Putamen (tissue), 1 donor: Measurements from ENCODE around the gene HNRNPM.

ENCODE experiments used
- DNase-seq: peaks from one replicate; pipeline ENCODE4 v3.0.0-alpha.2; 2016; ENCODE audit warnings: low spot score

HNRNPM gene

DNA sequence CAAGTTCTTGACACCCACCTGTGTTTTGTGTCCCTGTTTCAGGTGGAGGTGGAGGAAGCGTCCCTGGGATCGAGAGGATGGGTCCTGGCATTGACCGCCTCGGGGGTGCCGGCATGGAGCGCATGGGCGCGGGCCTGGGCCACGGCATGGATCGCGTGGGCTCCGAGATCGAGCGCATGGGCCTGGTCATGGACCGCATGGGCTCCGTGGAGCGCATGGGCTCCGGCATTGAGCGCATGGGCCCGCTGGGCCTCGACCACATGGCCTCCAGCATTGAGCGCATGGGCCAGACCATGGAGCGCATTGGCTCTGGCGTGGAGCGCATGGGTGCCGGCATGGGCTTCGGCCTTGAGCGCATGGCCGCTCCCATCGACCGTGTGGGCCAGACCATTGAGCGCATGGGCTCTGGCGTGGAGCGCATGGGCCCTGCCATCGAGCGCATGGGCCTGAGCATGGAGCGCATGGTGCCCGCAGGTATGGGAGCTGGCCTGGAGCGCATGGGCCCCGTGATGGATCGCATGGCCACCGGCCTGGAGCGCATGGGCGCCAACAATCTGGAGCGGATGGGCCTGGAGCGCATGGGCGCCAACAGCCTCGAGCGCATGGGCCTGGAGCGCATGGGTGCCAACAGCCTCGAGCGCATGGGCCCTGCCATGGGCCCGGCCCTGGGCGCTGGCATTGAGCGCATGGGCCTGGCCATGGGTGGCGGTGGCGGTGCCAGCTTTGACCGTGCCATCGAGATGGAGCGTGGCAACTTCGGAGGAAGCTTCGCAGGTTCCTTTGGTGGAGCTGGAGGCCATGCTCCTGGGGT is 41.0 kb downstream of the HNRNPM start:
- DNase-seq, result no peak

DNA sequence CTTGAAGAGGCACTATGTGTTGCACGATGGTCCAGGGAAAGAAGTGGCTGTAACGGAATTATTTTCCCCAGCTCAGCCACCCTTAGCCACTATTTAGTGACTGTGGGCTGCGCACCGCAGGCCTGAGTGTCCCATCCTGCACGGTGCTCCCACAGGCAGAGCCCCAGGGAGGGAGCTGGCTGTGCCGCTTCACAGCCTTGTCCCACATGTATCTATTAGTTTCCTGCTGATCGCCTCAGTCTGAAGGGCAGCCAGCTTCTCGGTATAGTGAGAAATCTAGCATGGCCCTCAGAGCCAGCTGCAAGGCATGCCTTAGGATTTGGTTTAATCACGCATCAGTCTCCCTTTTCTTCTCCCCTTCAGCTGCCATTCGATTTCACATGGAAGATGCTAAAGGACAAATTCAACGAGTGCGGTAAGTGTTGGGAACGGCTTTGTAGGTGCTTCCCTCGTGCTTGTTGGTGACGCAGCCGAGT is 41.9 kb downstream of the HNRNPM start:
- no peak for DNase-seq

DNA sequence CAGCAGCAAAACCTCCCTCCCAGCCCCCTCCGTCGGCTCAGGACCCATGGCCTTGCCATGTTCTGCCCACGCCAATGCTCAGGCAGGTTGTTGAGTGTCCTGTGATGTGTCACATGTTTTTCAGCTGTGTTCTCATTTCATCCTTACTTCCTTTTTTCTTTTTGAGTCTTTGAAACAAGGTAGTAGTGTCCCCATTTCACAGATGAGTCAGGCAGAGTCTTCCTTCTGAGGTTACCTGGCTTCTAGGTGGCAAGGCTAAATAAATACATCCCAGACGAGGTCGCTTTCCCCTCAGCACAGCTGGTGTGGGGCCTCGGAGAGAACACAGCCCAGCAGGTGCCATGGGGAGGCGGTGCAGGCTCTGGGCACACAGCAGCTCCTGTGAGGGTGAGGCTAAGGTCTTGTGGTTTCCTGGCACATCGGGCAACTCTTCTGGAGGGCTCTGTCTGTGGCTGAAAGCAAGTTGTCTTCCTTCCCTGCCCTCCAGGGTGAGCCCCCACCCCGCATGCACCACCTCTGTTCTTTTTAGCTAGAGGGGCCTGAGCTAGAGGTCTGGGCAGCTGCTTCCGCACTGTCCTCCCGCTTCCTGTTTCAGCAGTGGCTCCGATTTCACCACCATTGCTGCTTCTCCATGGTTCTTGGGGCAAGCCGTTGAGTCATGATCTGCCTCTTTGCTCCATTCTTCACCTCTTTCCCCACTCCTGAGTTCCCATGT is 42.5 kb downstream of the HNRNPM start:
- no peak for DNase-seq

DNA sequence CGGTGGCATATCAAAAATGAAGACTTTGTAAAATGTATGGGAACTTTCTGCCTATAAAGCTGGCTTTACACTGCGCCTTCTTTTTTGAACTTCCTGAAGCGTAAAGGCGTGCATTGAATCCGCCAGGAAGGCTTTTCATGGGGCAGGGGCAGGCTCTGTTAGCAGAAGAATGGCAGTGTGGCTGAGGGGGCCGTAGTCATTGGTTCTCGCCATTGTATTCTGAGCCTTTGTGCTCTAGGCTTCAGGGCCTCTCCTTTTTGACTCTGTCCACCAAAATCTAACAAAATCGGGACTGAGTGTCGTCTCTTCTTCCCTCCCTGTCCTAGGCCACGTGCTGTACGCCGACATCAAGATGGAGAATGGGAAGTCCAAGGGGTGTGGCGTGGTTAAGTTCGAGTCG is 43.6 kb downstream of the HNRNPM start:
- no peak for DNase-seq

GRCh38 chr19:8489561-8490394 is 45.0 kb downstream of the HNRNPM start:
- no peak for DNase-seq

- DNase-seq, result no peak
These were observed 45.6 kb downstream of the HNRNPM start for GRCh38 chr19:8490395-8490760.

DNA sequence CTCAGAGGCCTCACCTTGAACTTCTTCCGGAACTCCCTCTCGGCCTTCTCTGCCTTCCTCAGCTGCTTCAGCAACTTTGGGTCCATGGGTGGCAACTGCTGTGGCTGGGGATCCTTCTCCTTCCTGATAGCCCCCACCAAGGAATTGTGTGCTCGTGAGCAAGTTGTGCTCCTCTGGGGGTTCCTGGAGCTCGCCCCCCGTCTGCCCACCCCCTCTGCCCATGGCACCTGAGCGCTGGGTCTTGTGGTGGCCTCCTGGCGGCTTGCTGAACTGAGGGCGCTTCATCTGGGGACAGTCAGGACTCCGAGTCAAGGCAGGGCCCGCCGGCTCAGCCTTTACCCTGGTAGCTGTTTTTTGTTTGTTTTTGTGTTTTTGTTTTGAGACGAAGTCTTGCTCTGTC is 46.1 kb downstream of the HNRNPM start:
- DNase-seq, result no peak

DNA sequence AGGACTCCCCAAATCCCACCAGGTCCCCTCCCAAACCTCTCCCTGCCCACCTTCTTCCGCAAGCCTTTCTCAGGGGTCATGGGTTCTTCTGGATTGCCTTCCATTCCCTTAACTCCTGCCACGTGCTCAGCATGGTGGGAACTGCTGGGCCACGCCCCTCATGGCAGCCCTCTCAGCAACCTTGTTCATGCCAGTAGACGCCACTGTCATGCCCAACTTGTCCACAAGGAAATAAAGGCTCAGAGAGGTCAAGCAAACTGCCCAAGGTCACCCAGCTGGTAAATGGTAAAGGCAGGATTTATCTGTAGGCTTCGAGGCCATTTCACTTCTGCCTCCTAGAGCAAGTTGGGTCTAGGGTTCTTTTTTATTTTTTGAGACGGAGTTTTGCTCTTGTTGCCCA is 46.8 kb downstream of the HNRNPM start:
- DNase-seq, result no peak

DNA sequence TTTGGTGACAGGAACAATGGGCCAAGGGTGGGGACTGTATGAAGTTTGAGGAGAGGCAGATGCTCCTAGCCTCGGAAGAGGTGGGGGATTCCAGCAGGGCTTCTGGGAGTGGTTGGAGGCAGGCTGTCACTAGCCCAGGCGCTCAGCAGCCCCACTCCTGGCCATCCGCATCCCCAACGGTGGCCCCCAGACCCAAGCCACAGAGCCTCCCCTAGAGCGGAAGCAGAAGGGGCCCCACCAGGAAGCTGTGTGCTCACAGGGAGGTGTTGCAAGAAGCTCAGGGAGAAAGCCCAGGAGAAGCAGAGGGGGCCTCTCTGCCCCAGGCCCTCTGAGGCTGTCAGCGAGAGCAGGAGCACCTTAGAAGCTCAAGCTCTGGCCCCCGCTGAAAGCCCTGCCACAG is 49.4 kb downstream of the HNRNPM start:
- no peak for DNase-seq

GRCh38 chr19:8498295-8498694 is 53.5 kb downstream of the HNRNPM start:
- no peak for DNase-seq

GRCh38 chr19:8499048-8499833 is 54.5 kb downstream of the HNRNPM start:
- DNase-seq, result no peak

DNA sequence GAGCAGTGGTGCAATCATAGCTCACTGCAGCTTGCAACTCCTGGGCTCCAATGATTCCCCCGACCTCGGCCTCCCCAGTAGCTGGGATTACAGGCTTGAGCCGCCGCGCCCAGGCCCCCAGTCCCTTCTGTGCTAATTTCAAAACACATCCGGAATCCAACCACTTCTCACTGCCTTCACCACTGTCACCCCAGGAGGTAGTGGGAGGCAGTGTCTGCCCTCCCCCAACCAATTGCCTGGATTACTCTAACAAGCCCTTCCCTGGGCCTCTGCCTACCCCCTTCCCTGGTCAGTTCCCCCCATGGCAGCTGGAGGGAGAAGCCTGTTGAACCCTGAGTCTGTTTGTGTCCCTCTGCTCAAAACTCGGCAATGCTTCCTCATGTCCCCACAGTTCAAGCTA is 55.4 kb downstream of the HNRNPM start:
- DNase-seq, result no peak

- no peak for DNase-seq
These were observed 56.7 kb downstream of the HNRNPM start for GRCh38 chr19:8501516-8501915.

GRCh38 chr19:8501981-8502380 is 57.2 kb downstream of the HNRNPM start:
- DNase-seq, result no peak

- DNase-seq, result no peak
These were observed 58.7 kb downstream of the HNRNPM start for GRCh38 chr19:8503510-8503909.

DNA sequence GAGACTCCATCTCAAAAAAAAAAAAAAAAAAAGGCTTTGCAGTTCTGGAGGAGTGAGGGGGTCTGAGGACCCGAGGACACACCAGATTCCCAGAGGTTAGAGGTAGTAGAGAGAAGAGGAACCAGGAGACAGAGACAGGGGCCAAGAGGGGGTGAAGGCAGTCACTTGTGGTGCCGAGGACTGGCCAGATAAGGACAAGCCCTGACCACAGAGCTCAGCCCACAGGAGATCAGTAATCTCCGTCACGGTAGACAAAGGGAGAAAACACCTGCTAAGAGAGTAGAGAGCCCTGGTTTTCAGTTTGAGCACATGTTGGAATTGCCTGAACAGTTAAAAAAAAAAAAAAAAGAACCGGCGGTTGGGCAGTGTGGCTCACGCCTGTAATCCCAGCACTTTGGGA is 59.4 kb downstream of the HNRNPM start:
- no peak for DNase-seq

- no peak for DNase-seq
These were observed 60.1 kb downstream of the HNRNPM start for GRCh38 chr19:8504919-8505318.

GRCh38 chr19:8505680-8506401 is 61.1 kb downstream of the HNRNPM start:
- DNase-seq, result peak; percentile 74

GRCh38 chr19:8506402-8506957 is 61.7 kb downstream of the HNRNPM start:
- DNase-seq, result no peak

- DNase-seq, result no peak
These were observed 65.9 kb downstream of the HNRNPM start for GRCh38 chr19:8510589-8511115.
